Measurements from ENCODE around the gene FBN1.

Gene FBN1

GRCh38 chr15:48494631-48495030 lies 150.9 kb downstream of the FBN1 start:
- Histone ChIP-seq H3K4me2 (ENCODE audit: low read length) (no peak overlapping the region), H3K9ac (no peak overlapping the region), H3K9me3 (ENCODE audit: control insufficient read depth, low read length) (no peaks in the 10 kb centered on the region), H2AFZ (no peak overlapping the region), H3K4me3 (ENCODE audit: low read depth, low read length) (no peak overlapping the region), H3K4me1 (no peaks in the 10 kb centered on the region), H3K27ac (no peak overlapping the region), H3K36me3 (ENCODE audit: control insufficient read depth, insufficient read depth, low read length) (no peaks in the 10 kb centered on the region), H3K27me3 (ENCODE audit: control insufficient read depth, insufficient read depth, low read length) (no peaks in the 10 kb centered on the region), H3K79me2 (no peaks in the 10 kb centered on the region)
- no peak for TF ChIP-seq CTCF (IDR thresholded peaks at IDR 0.05)

GRCh38 chr15:48493763-48494225 lies 151.7 kb downstream of the FBN1 start:
- no peak overlapping the region for H3K4me3 ChIP-seq (ENCODE audit: low read depth, low read length)
- H3K36me3 ChIP-seq (ENCODE audit: control insufficient read depth, insufficient read depth, low read length): no peaks in the 10 kb centered on the region
- H3K4me1 ChIP-seq: no peaks in the 10 kb centered on the region
- no peak for TF ChIP-seq CTCF (IDR thresholded peaks at IDR 0.05)
- no peak overlapping the region for H3K4me2 ChIP-seq (ENCODE audit: low read length)
- H3K9ac ChIP-seq: no peak overlapping the region
- no peaks in the 10 kb centered on the region for H3K27me3 ChIP-seq (ENCODE audit: control insufficient read depth, insufficient read depth, low read length)
- H3K27ac ChIP-seq: no peak overlapping the region
- no peak overlapping the region for H2AFZ ChIP-seq
- no peaks in the 10 kb centered on the region for H3K79me2 ChIP-seq
- no peaks in the 10 kb centered on the region for H3K9me3 ChIP-seq (ENCODE audit: control insufficient read depth, low read length)

DNA sequence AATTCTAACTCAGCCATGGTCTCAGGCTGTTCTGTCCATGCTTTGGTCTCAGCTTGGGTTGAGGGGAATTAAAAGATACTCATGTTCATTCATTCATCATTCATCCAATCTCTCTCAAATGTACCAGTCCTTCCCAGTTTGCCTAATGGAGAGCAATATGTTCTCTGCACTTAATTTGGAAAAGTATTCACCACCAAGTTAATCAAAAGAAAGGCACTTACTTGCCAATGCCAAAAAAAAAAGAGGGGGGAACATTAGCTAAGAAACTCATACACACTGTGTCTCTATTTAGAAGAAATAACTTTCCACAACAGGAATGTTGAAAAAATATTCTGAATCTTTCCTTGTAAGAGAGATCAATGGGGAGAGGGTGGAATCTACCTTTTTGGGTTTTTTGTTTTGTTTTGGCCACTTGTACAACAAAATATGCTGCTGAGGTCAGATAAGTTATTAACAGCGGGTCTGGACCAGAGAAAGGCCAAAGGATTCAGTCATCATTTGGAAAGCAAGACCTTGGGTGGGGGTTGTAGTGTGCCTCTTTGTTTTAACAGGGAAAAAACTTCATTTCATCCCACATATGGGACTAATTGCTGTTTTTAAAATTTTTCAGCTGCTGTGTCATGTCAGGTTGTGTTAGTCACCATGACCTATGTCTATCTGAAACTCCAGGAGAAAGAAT lies 152.3 kb downstream of the FBN1 start:
- no peak overlapping the region for H3K27ac ChIP-seq
- H3K4me2 ChIP-seq (ENCODE audit: low read length): no peak overlapping the region
- no peaks in the 10 kb centered on the region for H3K4me1 ChIP-seq
- TF ChIP-seq CTCF (IDR thresholded peaks at IDR 0.05): no peak
- no peak overlapping the region for H3K4me3 ChIP-seq (ENCODE audit: low read depth, low read length)
- H3K27me3 ChIP-seq (ENCODE audit: control insufficient read depth, insufficient read depth, low read length): no peaks in the 10 kb centered on the region
- no peaks in the 10 kb centered on the region for H3K79me2 ChIP-seq
- no peaks in the 10 kb centered on the region for H3K9me3 ChIP-seq (ENCODE audit: control insufficient read depth, low read length)
- H3K9ac ChIP-seq: no peak overlapping the region
- H3K36me3 ChIP-seq (ENCODE audit: control insufficient read depth, insufficient read depth, low read length): no peaks in the 10 kb centered on the region
- no peak overlapping the region for H2AFZ ChIP-seq

DNA sequence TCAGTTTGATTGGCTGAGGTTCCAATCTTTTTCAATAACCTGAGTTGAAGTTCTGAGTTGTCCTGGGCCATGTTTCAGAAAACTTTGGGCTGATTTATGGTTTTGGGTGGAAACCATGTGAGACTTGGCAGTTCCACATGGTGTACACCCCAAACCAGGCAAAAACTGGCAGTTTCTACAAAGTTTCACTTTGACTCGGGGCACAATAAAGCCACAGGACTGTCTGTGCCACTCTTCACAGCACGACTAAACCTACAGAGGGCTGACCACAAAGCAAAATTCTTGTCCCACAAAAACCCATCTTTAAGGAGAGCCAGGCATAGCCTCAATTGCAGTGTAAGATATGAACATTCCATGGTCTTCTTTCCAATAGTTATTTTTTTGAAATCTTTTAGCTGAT lies 159.3 kb downstream of the FBN1 start:
- Histone ChIP-seq H3K9ac (no peak overlapping the region), H2AFZ (no peak overlapping the region), H3K9me3 (ENCODE audit: control insufficient read depth, low read length) (no peaks in the 10 kb centered on the region), H3K27me3 (ENCODE audit: control insufficient read depth, insufficient read depth, low read length) (no peaks in the 10 kb centered on the region), H3K36me3 (ENCODE audit: control insufficient read depth, insufficient read depth, low read length) (no peaks in the 10 kb centered on the region), H3K4me3 (ENCODE audit: low read depth, low read length) (no peak overlapping the region), H3K79me2 (no peaks in the 10 kb centered on the region), H3K4me1 (no peaks in the 10 kb centered on the region), H3K27ac (no peak overlapping the region), H3K4me2 (ENCODE audit: low read length) (no peak overlapping the region)
- TF ChIP-seq CTCF (IDR thresholded peaks at IDR 0.05): no peak

DNA sequence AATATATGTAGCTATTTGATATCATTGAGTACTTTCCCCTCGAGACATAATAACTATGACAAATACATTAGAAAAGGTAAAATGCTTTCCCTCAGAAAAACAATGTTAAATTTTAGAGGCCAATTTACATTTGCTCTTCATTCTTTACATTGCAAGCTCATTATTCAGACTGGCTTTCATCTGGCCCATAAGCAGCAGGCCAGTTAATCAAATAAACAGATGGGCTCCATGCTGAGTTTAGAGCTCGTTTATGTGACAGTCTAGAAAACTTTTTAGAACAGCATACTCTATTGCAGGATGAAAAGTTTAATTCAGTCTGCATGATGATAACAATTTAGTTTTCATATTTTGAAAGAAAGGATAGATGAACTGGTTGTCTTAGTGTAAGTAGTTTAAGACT lies 163.7 kb downstream of the FBN1 start:
- Histone ChIP-seq H3K4me2 (ENCODE audit: low read length) (no peak overlapping the region), H3K27me3 (ENCODE audit: control insufficient read depth, insufficient read depth, low read length) (no peaks in the 10 kb centered on the region), H3K36me3 (ENCODE audit: control insufficient read depth, insufficient read depth, low read length) (no peaks in the 10 kb centered on the region), H3K4me1 (no peaks in the 10 kb centered on the region), H3K9ac (no peak overlapping the region), H2AFZ (no peak overlapping the region), H3K79me2 (no peaks in the 10 kb centered on the region), H3K4me3 (ENCODE audit: low read depth, low read length) (no peak overlapping the region), H3K27ac (no peak overlapping the region), H3K9me3 (ENCODE audit: control insufficient read depth, low read length) (no peaks in the 10 kb centered on the region)
- no peak for TF ChIP-seq CTCF (IDR thresholded peaks at IDR 0.05)

Measured in parathyroid adenoma (tissue), 2 donors.